HG02840 (cell line): Measurements from ENCODE around the gene KIAA0232.

Experiments used
- ATAC-seq: cut with Tn5 transposase; IDR thresholded peaks from one replicate; pipeline ENCODE4 v1.9.1; 2021; ENCODE audit warnings: mild to moderate bottlenecking, moderate library complexity, moderate number of reproducible peaks; ENCODE audit not compliant: unreplicated experiment, low FRiP score

Gene KIAA0232

DNA sequence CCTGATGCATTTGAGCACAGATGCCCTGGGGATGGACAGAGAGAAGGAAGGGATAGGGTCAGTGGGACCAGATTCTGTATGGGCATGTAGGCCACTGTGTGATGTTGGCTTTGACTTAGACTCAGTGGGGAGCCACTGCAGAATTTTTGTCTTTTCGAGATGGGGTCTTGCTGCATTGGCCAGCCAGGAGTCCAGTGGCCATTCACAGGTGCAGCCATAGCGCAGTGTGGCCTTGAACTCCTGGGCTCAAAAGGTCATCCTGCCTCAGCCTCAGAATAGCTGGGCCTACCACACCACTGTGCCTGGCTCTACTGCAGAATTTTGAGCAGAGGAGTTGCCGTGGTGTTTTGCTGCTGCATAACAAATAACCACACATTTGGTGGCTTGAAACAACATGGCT is 149.9 kb downstream of the KIAA0232 start:
- no peak for ATAC-seq

DNA sequence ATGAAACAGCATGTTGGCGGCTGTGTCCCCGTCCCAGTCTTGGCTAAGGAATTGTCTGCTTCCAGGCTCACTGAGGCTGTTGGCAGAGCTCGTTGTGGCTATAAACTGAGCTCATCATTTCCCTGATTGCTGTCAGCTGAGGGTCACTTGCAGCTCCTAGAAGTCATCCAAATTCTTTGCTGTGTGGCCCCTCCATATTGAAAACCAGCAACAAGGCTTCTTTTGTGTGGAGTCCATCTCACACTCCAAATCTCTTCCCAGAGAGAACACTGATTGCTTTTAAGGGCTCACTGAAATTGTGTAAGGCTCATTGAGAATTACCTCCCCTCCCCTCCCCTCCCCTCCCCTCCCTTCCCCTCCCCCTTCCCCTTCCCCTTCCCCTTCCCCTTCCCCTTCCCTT is 150.4 kb downstream of the KIAA0232 start:
- ATAC-seq = no peak
